SK-MEL-5 (cell line): ENCODE data around the gene EML4. TPM values are rescaled to one million over a fixed set of nuclear protein-coding genes. Genes with fewer than 3 reads are reported as not detected.

Experiments used
- DNase-seq: peaks from one replicate; pipeline ENCODE4 v3.0.0-alpha.2; 2016; ENCODE audit warnings: low read depth, low spot score
- in situ Hi-C: cut with HindIII; loops from 2 replicates; pipeline ENCODE4 v1.10.0; 2016; ENCODE audit warnings: low sequenced_read_pairs, high pct_unique_total_duplicates, low pct_unique_long_range_greater_than_20kb
- total RNA-seq: library from RNA; depleted of rRNA; stranded (reverse); fragments of >200 nt; shearing (Covaris generic); gene quantifications from 2 replicates; pipeline ENCODE4 v1.2.3, GENCODE V29; 2014

Gene EML4
- total RNA-seq, 1 experiment from 2014 or later: 78.4 TPM

- in situ Hi-C loops: no loop called here
- no peak for DNase-seq
These were observed 17.9 kb downstream of the EML4 start for GRCh38 chr2:42186945-42187632.

GRCh38 chr2:42187886-42188285 is 18.7 kb downstream of the EML4 start:
- no peak for DNase-seq
- in situ Hi-C loops: no loop called here

- no peak for DNase-seq
- in situ Hi-C loops: no loop called here
These were observed 20.0 kb downstream of the EML4 start for GRCh38 chr2:42189235-42189566.

- in situ Hi-C loops: no loop called here
- no peak for DNase-seq
These were observed 21.0 kb downstream of the EML4 start for GRCh38 chr2:42190191-42190590.

DNA sequence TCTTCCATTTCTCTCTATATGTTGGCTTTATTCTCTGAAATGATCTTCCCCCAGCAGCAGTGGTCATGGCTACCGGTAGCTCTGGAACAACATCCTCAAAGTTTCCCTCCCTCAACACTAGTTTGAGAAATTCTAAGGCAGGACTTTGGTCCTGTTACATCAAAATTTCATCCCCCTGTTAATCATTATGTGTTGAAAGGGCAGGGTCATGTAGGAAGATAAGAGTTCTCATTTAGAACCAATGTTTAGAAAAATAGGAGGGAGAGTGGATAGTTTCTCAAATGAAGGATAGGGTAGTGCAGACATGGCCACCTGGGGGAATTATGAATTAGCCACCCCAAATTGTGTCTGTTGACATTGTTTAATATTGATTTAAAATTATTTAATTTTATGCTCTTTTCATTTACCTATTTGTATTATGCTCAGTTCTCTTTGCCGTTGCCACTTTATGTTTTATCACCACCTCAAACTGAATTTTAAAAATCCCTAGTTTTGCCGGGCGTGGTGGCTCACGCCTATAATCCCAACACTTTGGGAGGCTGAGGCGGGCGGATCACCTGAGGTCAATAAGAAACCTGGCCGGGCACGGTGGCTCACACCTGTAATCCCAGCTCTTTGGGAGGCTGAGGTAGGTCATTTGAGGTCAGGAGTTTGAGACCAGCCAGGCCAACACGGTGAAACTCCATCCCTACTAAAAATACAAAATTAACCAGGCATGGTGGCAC is 22.3 kb downstream of the EML4 start:
- in situ Hi-C loops: no loop called here
- no peak for DNase-seq

- in situ Hi-C loops: no loop called here
- DNase-seq: no peak
These were observed 22.8 kb downstream of the EML4 start for GRCh38 chr2:42192010-42192373.

DNA sequence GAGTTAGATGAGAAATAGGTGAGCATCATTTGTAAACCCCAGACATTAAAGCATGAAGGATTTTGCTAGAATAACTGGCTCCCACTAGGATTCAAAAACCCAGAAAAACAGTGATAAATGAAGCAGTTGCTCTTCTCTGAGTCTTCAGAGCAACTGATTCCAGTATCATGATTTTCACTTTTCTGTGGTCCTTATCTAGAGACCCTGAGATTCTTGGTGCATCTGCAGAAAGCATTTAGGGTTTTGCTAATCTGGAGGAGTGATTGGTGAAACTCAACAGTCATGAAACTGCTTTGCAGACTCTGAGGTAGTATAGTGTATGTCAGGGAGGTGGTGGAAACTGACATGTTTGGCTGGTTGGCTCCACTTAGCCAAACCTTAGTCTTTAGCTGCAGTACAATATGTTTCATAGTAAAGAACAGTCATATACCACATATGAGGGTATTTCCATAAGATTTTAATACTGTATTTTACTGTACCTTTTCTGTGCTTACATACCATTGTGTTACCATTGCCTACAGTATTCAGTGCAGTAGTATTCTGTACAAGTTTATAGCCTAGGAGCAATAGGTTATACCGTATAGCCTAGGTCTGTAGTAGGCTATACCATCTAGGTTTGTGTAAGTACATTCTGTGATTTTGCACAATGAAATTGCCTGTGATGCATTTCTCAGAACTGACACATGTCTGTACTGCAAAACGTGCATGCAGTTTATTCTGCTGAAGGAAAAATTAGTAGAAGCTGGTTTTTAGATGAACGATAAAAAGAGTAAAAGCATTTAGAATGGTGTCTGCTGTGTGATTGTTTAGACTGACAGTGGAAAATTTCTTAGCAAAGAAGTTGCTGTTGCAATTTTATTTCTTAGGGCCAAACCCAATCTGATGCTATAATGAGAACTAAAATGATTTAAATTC is 23.8 kb downstream of the EML4 start:
- no peak for DNase-seq
- in situ Hi-C loops: no loop called here

DNA sequence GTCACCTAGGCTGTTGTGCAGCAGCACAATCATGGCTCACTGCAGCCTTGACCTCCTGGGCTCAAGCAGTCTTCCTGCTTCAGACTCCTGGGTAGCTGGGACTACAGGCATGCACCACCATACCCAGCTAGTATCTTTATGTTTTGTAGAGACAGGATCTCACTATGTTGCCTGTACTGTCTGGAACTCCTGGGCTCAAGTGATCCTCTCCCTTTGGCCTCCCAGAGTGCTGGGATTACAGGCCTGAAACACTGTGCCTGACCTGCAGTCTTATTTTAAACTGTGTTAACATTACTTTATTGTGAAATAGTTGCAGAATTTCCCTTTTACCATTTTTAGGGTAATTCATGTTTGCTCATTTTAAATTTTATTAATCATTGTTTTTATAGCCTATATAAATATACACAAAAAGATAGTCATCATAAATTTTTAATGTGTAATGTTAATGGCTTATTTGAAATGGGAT is 24.6 kb downstream of the EML4 start:
- in situ Hi-C loops: no loop called here
- no peak for DNase-seq

DNA sequence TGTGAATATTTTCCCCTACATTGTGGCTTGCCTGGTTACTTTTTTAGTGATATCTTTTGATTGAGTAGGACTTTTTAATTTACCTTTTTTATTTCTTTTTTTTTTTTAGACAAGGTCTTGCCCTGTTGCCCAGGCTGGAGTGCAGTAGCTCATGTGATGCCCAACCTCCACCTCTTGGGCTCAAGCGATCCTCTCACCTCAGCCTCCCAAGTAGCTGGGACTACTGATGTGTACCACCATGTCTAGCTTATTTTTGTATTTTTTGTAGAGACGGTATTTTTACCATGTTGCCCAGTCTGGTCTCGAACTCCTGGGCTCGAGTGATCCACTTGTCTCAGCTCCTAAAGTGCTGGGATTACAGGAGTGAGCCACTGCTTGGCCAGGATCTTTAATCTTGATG is 25.3 kb downstream of the EML4 start:
- in situ Hi-C loops: no loop called here
- DNase-seq: no peak

DNA sequence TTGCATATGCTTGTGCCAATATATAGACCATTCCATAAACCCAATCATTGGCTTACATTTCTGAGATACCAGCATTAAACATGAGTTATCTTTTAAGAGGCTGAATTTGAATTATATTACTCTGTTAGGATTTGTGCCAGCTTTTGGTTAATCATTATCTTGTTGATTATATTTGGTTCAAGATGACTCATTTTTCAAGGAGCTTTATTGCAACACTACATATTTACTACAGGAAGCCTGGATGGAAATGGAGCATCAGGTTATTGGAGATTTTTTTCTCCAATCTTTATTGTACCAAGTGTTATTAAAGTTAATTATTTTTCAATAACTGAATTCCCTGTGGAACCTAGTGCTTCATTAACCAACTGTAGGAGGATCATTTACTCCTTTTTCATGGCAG is 26.4 kb downstream of the EML4 start:
- no peak for DNase-seq
- in situ Hi-C loops: no loop called here

GRCh38 chr2:42196070-42196402 is 26.9 kb downstream of the EML4 start:
- in situ Hi-C loops: no loop called here
- no peak for DNase-seq

GRCh38 chr2:42196403-42197267 is 27.5 kb downstream of the EML4 start:
- in situ Hi-C loops: no loop called here
- peak; percentile 92 for DNase-seq

DNA sequence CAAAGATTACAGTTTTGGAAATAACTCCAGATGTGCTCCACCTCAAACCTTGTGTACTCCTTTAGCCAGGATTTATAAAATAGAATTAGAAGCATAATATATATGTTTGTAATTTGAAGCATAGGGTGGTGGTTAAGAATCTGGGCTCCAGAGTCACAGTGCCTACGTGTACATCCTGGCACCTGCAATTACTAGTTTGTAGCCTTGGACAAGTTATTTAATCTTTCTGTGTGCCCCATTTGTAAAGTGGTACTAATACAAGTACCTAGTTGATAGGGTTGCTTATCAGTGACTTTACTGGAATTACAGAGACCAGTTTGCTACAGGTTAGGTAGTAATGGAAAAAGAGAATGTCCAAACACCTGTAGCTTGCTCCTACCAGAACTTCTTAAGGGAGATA is 28.6 kb downstream of the EML4 start:
- DNase-seq: no peak
- in situ Hi-C loops: no loop called here

- DNase-seq: no peak
- in situ Hi-C loops: no loop called here
These were observed 29.3 kb downstream of the EML4 start for GRCh38 chr2:42198466-42198865.

DNA sequence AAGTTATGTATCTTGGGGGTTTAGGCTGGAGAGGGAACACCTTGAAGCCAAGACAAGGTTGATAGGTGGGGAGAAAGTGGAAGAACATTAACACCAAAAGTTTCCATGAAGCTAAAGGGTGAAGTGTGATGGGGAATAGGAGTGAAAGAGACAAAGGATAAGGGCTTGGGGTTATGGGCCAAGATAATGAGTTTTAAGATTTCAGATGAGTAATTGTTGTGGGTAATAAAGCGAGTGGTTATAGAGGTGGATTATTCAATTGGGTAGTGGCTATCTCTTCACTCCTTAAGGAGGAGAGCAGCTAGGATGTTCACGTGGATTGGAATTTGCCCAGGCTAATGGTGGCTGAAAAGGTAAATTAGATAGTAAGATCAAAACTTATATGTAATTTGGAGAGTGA is 29.8 kb downstream of the EML4 start:
- in situ Hi-C loops: no loop called here
- DNase-seq: no peak

DNA sequence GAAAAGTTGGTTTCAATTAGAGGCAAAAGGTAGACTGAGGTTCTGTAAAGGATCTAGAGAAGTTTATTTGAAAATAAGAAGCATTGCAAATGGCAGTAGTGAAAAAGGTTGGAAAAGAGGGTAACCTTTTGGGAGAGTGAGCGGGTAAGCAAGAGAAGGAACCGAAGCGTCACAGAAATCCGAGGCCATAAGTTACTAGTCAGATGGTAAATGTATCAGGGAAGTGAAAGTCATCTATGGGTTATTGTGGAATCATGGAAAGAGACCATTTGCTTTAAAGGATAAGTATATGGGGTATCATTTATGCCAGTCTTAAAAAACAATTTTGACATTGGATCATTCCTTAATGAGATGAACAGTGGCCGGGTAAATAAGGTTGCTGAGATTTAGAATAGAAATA is 30.5 kb downstream of the EML4 start:
- in situ Hi-C loops: no loop called here
- no peak for DNase-seq

- in situ Hi-C loops: no loop called here
- DNase-seq: no peak
These were observed 32.0 kb downstream of the EML4 start for GRCh38 chr2:42200926-42201855.
